ENCODE data around the gene CACNA2D1.

Gene CACNA2D1

GRCh38 chr7:82204694-82205093 is 238.9 kb downstream of the CACNA2D1 start:
- H3K27me3 ChIP-seq (ENCODE audit: insufficient read depth, low read length): no peaks in the 10 kb centered on the region
- H3K4me1 ChIP-seq (ENCODE audit: insufficient read depth, low read length): peaks cover 7% of the 10 kb centered on the region
- peaks cover 11% of the 10 kb centered on the region for H3K9me3 ChIP-seq (ENCODE audit: low read length)
- no peaks in the 10 kb centered on the region for H3K36me3 ChIP-seq (ENCODE audit: insufficient read depth, low read length)
- H2AFZ ChIP-seq (ENCODE audit: low read depth, low read length): no peak overlapping the region
- H3K4me3 ChIP-seq (ENCODE audit: low read length): no peak overlapping the region

GRCh38 chr7:82202965-82203364 is 240.6 kb downstream of the CACNA2D1 start:
- H3K9me3 ChIP-seq (ENCODE audit: low read length): peaks cover 11% of the 10 kb centered on the region
- H3K4me1 ChIP-seq (ENCODE audit: insufficient read depth, low read length): no peaks in the 10 kb centered on the region
- H3K4me3 ChIP-seq (ENCODE audit: low read length): no peak overlapping the region
- H3K27me3 ChIP-seq (ENCODE audit: insufficient read depth, low read length): no peaks in the 10 kb centered on the region
- no peak overlapping the region for H2AFZ ChIP-seq (ENCODE audit: low read depth, low read length)
- no peaks in the 10 kb centered on the region for H3K36me3 ChIP-seq (ENCODE audit: insufficient read depth, low read length)

GRCh38 chr7:82202107-82202506 is 241.5 kb downstream of the CACNA2D1 start:
- peaks cover 11% of the 10 kb centered on the region for H3K9me3 ChIP-seq (ENCODE audit: low read length)
- no peaks in the 10 kb centered on the region for H3K27me3 ChIP-seq (ENCODE audit: insufficient read depth, low read length)
- no peak overlapping the region for H3K4me3 ChIP-seq (ENCODE audit: low read length)
- H3K36me3 ChIP-seq (ENCODE audit: insufficient read depth, low read length): no peaks in the 10 kb centered on the region
- no peak overlapping the region for H2AFZ ChIP-seq (ENCODE audit: low read depth, low read length)
- H3K4me1 ChIP-seq (ENCODE audit: insufficient read depth, low read length): no peaks in the 10 kb centered on the region

GRCh38 chr7:82200601-82201000 is 243.0 kb downstream of the CACNA2D1 start:
- H3K4me1 ChIP-seq (ENCODE audit: insufficient read depth, low read length): no peaks in the 10 kb centered on the region
- H3K36me3 ChIP-seq (ENCODE audit: insufficient read depth, low read length): no peaks in the 10 kb centered on the region
- no peak overlapping the region for H2AFZ ChIP-seq (ENCODE audit: low read depth, low read length)
- H3K27me3 ChIP-seq (ENCODE audit: insufficient read depth, low read length): no peaks in the 10 kb centered on the region
- peaks cover 11% of the 10 kb centered on the region for H3K9me3 ChIP-seq (ENCODE audit: low read length)
- no peak overlapping the region for H3K4me3 ChIP-seq (ENCODE audit: low read length)

- Histone ChIP-seq H3K36me3 (ENCODE audit: insufficient read depth, low read length) (no peaks in the 10 kb centered on the region), H3K9me3 (ENCODE audit: low read length) (no peaks in the 10 kb centered on the region), H3K4me3 (ENCODE audit: low read length) (no peak overlapping the region), H2AFZ (ENCODE audit: low read depth, low read length) (no peak overlapping the region), H3K4me1 (ENCODE audit: insufficient read depth, low read length) (no peaks in the 10 kb centered on the region), H3K27me3 (ENCODE audit: insufficient read depth, low read length) (no peaks in the 10 kb centered on the region)
Measured at GRCh38 chr7:82194016-82194643, 249.4 kb downstream of the CACNA2D1 start.

- no peaks in the 10 kb centered on the region for H3K9me3 ChIP-seq (ENCODE audit: low read length)
Measured at GRCh38 chr7:82188636-82189035, 254.9 kb downstream of the CACNA2D1 start.

GRCh38 chr7:82185443-82185842 is 258.1 kb downstream of the CACNA2D1 start:
- no peaks in the 10 kb centered on the region for H3K9me3 ChIP-seq (ENCODE audit: low read length)
- H3K27me3 ChIP-seq (ENCODE audit: insufficient read depth, low read length): no peaks in the 10 kb centered on the region
- H3K4me3 ChIP-seq (ENCODE audit: low read length): no peak overlapping the region
- H2AFZ ChIP-seq (ENCODE audit: low read depth, low read length): no peak overlapping the region
- no peaks in the 10 kb centered on the region for H3K36me3 ChIP-seq (ENCODE audit: insufficient read depth, low read length)
- no peaks in the 10 kb centered on the region for H3K4me1 ChIP-seq (ENCODE audit: insufficient read depth, low read length)

More at GRCh38 chr7:82188636-82189035, 254.9 kb downstream of the CACNA2D1 start:
- Histone ChIP-seq H3K4me3 (ENCODE audit: low read length) (no peak overlapping the region), H2AFZ (ENCODE audit: low read depth, low read length) (no peak overlapping the region), H3K4me1 (ENCODE audit: insufficient read depth, low read length) (no peaks in the 10 kb centered on the region), H3K27me3 (ENCODE audit: insufficient read depth, low read length) (no peaks in the 10 kb centered on the region), H3K36me3 (ENCODE audit: insufficient read depth, low read length) (no peaks in the 10 kb centered on the region)

- H3K4me3 ChIP-seq (ENCODE audit: low read length): no peak overlapping the region
- no peaks in the 10 kb centered on the region for H3K4me1 ChIP-seq (ENCODE audit: insufficient read depth, low read length)
- H3K36me3 ChIP-seq (ENCODE audit: insufficient read depth, low read length): no peaks in the 10 kb centered on the region
- no peaks in the 10 kb centered on the region for H3K27me3 ChIP-seq (ENCODE audit: insufficient read depth, low read length)
- H3K9me3 ChIP-seq (ENCODE audit: low read length): no peaks in the 10 kb centered on the region
- no peak overlapping the region for H2AFZ ChIP-seq (ENCODE audit: low read depth, low read length)
Measured at GRCh38 chr7:82183634-82184033, 259.9 kb downstream of the CACNA2D1 start.

- H3K27me3 ChIP-seq (ENCODE audit: insufficient read depth, low read length): no peaks in the 10 kb centered on the region
- H3K4me1 ChIP-seq (ENCODE audit: insufficient read depth, low read length): no peaks in the 10 kb centered on the region
- no peaks in the 10 kb centered on the region for H3K36me3 ChIP-seq (ENCODE audit: insufficient read depth, low read length)
- H3K4me3 ChIP-seq (ENCODE audit: low read length): no peak overlapping the region
- H2AFZ ChIP-seq (ENCODE audit: low read depth, low read length): no peak overlapping the region
- H3K9me3 ChIP-seq (ENCODE audit: low read length): no peaks in the 10 kb centered on the region
Measured at GRCh38 chr7:82179311-82179710, 264.3 kb downstream of the CACNA2D1 start.

- no peak overlapping the region for H2AFZ ChIP-seq (ENCODE audit: low read depth, low read length)
- no peaks in the 10 kb centered on the region for H3K9me3 ChIP-seq (ENCODE audit: low read length)
- no peaks in the 10 kb centered on the region for H3K27me3 ChIP-seq (ENCODE audit: insufficient read depth, low read length)
- no peaks in the 10 kb centered on the region for H3K4me1 ChIP-seq (ENCODE audit: insufficient read depth, low read length)
- no peak overlapping the region for H3K4me3 ChIP-seq (ENCODE audit: low read length)
- H3K36me3 ChIP-seq (ENCODE audit: insufficient read depth, low read length): no peaks in the 10 kb centered on the region
Measured at GRCh38 chr7:82175319-82175718, 268.3 kb downstream of the CACNA2D1 start.

- Histone ChIP-seq H3K9me3 (ENCODE audit: low read length) (no peaks in the 10 kb centered on the region), H2AFZ (ENCODE audit: low read depth, low read length) (no peak overlapping the region), H3K27me3 (ENCODE audit: insufficient read depth, low read length) (no peaks in the 10 kb centered on the region), H3K4me3 (ENCODE audit: low read length) (no peak overlapping the region), H3K36me3 (ENCODE audit: insufficient read depth, low read length) (no peaks in the 10 kb centered on the region), H3K4me1 (ENCODE audit: insufficient read depth, low read length) (no peaks in the 10 kb centered on the region)
Measured at GRCh38 chr7:82173400-82174021, 270.1 kb downstream of the CACNA2D1 start.

GRCh38 chr7:82172881-82173280 is 270.7 kb downstream of the CACNA2D1 start:
- H3K4me1 ChIP-seq (ENCODE audit: insufficient read depth, low read length): no peaks in the 10 kb centered on the region
- H3K27me3 ChIP-seq (ENCODE audit: insufficient read depth, low read length): no peaks in the 10 kb centered on the region
- no peaks in the 10 kb centered on the region for H3K36me3 ChIP-seq (ENCODE audit: insufficient read depth, low read length)
- H3K9me3 ChIP-seq (ENCODE audit: low read length): no peaks in the 10 kb centered on the region
- H2AFZ ChIP-seq (ENCODE audit: low read depth, low read length): no peak overlapping the region
- no peak overlapping the region for H3K4me3 ChIP-seq (ENCODE audit: low read length)

GRCh38 chr7:82172017-82172416 is 271.6 kb downstream of the CACNA2D1 start:
- Histone ChIP-seq H3K4me1 (ENCODE audit: insufficient read depth, low read length) (peaks cover 5% of the 10 kb centered on the region), H3K27me3 (ENCODE audit: insufficient read depth, low read length) (no peaks in the 10 kb centered on the region), H3K4me3 (ENCODE audit: low read length) (no peak overlapping the region), H3K36me3 (ENCODE audit: insufficient read depth, low read length) (no peaks in the 10 kb centered on the region), H3K9me3 (ENCODE audit: low read length) (no peaks in the 10 kb centered on the region), H2AFZ (ENCODE audit: low read depth, low read length) (no peak overlapping the region)

Measured in neuron (in vitro differentiated cells).